SK-N-DZ (cell line): ENCODE measurements around the gene KLHL13.
A peak's percentile ranks its signal among the peaks of the same experiment; 100 is the strongest.
"Not testable (repeated sequence)": the region's sequence is repeated elsewhere in the genome, so short reads cannot be mapped to it uniquely, and the experiment has no call there.

Source experiments
- DNase-seq: peaks from one replicate; pipeline ENCODE4 v3.0.0-alpha.2; 2015; ENCODE audit warnings: low spot score

Gene KLHL13

DNA sequence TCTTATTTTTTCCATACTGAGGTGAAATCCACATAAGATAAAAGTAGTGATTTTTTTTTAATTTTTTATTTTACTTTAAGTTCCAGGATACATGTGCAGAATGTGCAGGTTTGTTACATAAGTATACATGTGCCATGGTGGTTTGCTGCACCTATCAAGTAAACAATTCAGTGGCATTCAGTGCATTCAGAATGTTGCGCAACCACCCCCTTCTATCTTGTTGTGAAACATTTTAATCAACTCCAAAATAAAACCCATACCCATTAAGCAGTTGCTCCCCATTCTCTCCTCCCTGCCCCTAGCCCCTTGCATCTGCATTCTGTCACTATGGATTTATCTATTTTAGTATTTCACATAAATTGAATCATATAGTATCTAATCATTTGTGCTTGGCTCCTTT lies 121.2 kb downstream of the KLHL13 start:
- no peak for DNase-seq

- no peak for DNase-seq
Measured at GRCh38 chrX:117992192-117992723, 124.4 kb downstream of the KLHL13 start.

DNA sequence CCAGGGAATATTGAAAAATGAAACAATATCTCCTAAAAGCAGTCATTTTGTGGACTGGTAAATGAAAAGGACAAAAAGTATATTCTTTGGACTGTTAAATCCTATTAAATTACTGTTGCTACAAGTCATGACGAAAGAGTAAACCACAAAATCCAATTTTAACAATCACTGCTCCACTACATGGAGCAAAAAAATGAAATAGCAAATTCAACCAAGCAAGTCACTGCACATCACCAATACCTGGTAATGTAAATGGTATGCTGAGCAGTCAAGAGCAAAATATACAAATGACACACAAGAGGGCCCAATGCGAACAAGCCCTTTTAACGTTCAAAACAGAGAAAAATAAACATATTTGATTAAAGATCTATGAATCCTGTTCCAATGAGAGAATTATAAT lies 126.2 kb downstream of the KLHL13 start:
- no peak for DNase-seq

GRCh38 chrX:117989512-117989911 lies 127.1 kb downstream of the KLHL13 start:
- no peak for DNase-seq

DNA sequence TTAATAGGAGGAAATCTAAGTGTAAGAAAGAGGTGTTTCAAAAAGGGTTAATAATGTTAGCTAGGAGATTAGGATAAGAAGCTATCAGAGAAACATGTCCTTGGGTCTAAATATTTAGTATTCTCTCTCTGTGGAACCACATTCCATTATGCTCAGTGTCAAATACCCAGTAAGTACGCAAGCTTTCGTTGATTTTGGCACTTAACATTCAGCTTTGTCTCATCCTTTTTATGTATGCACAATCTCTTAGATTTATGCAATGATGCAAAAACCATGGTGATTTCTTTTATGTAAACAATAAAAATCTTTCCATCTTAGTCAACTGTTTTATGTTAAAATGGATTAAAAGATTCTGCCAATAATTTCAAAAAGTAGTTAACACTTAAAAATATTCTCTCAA lies 129.2 kb downstream of the KLHL13 start:
- DNase-seq = no peak

- DNase-seq = peak; percentile 15
Measured at GRCh38 chrX:117985241-117985640, 131.4 kb downstream of the KLHL13 start.

- DNase-seq = peak; percentile 21
Measured at GRCh38 chrX:117982694-117983392, 133.8 kb downstream of the KLHL13 start.

- no peak for DNase-seq
Measured at GRCh38 chrX:117978402-117978801, 138.2 kb downstream of the KLHL13 start.

GRCh38 chrX:117977526-117977925 lies 139.1 kb downstream of the KLHL13 start:
- DNase-seq = no peak

DNA sequence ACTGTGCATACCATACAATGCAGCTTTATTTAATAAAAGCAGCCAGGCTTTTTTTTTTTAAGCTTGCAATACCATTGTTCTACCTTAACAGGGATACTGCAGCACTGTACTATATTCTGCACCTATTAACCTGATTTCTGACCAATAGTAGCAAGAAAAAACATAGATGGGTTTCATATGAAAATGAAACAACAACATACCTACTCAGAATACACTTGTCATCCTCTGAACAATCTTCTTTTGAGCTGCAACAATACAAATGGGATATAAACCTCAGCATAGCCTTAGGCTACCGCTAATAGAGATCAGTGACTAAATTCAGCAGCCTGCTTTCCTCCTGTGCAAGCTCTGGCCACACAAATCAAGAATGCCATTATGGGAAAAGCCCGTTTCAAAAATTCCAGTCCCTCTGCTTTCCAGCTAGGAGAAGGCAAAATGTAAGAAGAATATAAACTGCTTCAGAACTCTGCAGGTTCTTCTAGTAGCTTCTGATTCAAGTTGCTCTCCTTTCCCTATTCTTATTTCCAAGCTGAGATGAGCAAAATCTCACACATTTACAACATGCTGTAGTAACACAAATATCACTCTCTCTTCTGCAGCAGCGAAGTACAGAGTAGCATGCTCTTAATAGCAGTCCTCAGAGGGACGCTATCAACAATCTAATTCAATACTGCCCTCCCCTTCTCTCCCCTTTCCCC lies 143.4 kb downstream of the KLHL13 start:
- DNase-seq = no peak

- DNase-seq = no peak
Measured at GRCh38 chrX:117972711-117973109, 143.9 kb downstream of the KLHL13 start.

DNA sequence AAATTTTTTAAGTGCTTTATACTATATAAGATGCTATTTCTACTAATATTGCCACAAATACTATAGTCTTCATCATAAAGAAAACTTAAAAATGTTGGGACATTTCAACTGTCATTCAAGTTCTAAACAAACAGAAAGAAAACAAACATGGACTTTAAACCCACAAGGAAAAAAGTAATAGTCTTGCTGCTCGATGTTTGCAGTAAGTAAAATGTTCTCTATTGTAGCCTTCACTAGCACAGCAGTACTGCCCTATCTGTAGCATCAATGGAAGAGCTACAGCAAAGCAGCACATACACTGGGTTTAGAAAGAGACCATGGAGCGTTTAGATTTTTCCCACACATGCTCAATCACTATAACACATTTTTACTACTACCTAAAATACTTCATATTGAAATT lies 146.8 kb downstream of the KLHL13 start:
- DNase-seq = no peak

DNA sequence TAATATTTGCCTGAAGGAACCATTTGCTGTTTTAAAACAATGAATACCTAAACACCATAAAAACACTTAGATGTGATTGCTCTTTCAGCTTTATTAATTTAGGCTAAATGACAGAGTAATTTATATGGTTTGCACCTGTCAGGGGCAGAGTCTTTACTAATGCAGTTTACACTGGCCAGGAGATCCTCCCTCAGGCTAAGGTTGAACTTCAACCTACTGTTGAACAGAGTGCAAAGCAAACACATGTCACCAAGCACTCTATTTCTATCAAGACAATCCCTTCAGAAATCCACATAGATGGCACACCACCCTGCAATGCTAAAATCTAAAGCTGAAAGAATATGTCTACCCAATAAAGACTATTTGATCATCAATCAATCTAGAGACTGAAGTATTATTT lies 147.3 kb downstream of the KLHL13 start:
- DNase-seq = no peak

- DNase-seq = no peak
Measured at GRCh38 chrX:117959045-117959444, 157.6 kb downstream of the KLHL13 start.

- DNase-seq = no peak
Measured at GRCh38 chrX:117957128-117957527, 159.5 kb downstream of the KLHL13 start.

GRCh38 chrX:117939296-117939695 lies 177.3 kb downstream of the KLHL13 start:
- not testable (repeated sequence) for DNase-seq

GRCh38 chrX:117936118-117936517 lies 180.5 kb downstream of the KLHL13 start:
- no peak for DNase-seq

DNA sequence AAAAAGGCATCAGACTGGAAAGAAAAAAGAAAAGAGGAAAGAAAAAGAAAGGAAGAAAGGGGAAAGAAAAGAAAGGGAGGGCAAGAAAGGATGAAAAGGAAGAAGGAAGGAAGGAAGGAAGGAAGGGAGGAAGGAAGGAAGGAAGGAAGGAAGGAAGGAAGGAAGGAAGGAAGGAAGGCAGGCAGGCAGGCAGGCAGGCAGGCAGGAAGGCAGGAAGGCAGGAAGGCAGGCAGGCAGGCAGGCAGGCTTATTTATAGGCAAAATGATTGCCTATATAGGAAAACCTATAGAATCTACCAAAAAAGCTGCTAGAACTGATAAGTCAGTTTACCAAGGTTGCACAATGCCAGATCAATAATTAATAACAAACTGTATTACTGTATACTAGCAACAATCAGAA lies 186.5 kb downstream of the KLHL13 start:
- not testable (repeated sequence) for DNase-seq

GRCh38 chrX:117919755-117920154 lies 196.9 kb downstream of the KLHL13 start:
- no peak for DNase-seq

- DNase-seq = no peak
Measured at GRCh38 chrX:117910216-117910615, 206.4 kb downstream of the KLHL13 start.

- DNase-seq = no peak
Measured at GRCh38 chrX:117898226-117898625, 218.4 kb downstream of the KLHL13 start.

DNA sequence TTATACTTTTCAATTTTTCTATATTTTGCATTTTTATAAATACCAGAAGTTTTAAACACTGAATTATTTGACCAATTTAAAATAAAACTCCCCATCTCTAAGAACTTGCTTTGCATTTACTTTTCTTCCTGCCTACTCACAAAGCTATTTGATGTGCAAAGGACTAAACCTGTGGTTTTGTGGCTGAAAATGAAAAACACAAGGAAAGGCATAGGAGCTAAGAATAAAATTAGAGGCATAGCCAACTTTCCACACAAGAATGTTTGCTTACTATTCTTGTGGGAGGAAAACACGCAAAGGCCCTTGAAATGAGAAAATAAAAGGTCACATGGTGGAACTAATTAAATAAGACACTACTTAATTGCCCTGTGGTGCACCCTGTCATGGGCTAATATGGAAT lies 221.2 kb downstream of the KLHL13 start:
- DNase-seq = no peak

- DNase-seq = no peak
Measured at GRCh38 chrX:117892469-117892868, 224.1 kb downstream of the KLHL13 start.
